GM19238 (cell line): ENCODE results near the gene BRICD5.

ENCODE experiments used
- DNase-seq: peaks from one replicate; pipeline ENCODE4 v3.0.0; 2011; ENCODE audit warnings: low spot score; ENCODE audit not compliant: insufficient read length

The BRICD5 gene

GRCh38 chr16:2165861-2166260, 44.8 kb downstream of the BRICD5 start:
- DNase-seq, result no peak

DNA sequence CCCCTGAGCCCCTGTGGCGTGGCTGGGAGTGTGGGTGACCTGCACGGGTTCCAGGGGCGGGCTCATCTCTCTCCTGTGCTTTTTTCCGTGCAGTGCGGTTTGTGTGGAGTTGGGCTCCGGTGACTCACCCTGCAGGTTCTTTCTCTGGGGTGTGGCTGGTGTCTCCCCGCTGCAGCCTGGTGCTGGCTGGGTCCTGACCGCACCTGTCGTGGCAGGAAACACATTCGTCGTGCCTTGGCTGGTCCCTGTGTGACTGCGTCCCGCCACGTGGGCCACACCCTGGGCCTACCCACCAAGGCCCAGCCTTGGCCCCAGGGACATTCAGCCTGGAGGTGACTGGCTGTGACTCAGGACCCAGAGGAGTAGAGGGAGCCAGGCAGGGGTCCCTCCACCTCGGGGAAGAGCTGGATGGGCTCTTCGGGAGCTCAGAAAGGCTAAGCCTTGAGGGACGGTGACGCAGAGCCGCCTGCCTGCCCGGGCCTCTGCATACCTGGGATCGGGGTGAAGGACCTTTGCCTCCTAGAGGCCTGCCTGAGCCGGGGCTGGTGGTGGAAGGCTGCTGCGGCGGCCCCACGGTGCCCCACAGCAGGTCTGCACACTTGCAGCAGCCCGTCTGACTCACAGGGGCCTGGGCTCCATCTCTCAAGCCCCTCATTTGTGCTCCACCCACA, 47.3 kb downstream of the BRICD5 start:
- no peak for DNase-seq

GRCh38 chr16:2162676-2163118, 48.0 kb downstream of the BRICD5 start:
- no peak for DNase-seq

GRCh38 chr16:2161911-2162310, 48.8 kb downstream of the BRICD5 start:
- no peak for DNase-seq

- DNase-seq, result no peak
Observed at GRCh38 chr16:2160915-2161551, 49.6 kb downstream of the BRICD5 start.
